Measurements from ENCODE around the gene SECISBP2L.

The SECISBP2L gene

GRCh38 chr15:48984811-48985352 lies 61.4 kb downstream of the SECISBP2L start:
- DNase-seq (no peak), ATAC-seq (ENCODE audit: insufficient read depth, low read depth) (no peak)
- no peak overlapping the region for H3K4me2 ChIP-seq (ENCODE audit: insufficient read depth, low read length)
- TF ChIP-seq CTCF (IDR thresholded peaks at IDR 0.05; ENCODE audit: borderline replicate concordance, extremely low read depth, low read length, poor library complexity, severe bottlenecking) (no peak), EZH2 (IDR thresholded peaks at IDR 0.05; ENCODE audit: borderline replicate concordance, low read depth, low read length, severe bottlenecking) (no peak)
- no peak overlapping the region for H3K27ac ChIP-seq (ENCODE audit: low read length)
- no peak overlapping the region for H3K4me3 ChIP-seq (ENCODE audit: low read depth in 1 of 2, low read length in 2 of 2)
- no peaks in the 10 kb centered on the region for H4K20me1 ChIP-seq (ENCODE audit: insufficient read depth, low read length)
- no peaks in the 10 kb centered on the region for H3K4me1 ChIP-seq (ENCODE audit: insufficient read depth, low read length)
- no peaks in the 10 kb centered on the region for H3K27me3 ChIP-seq (ENCODE audit: insufficient read depth, low read length, poor library complexity)
- no peak overlapping the region for H3K9ac ChIP-seq (ENCODE audit: low read depth, low read length)
- no peak overlapping the region for H2AFZ ChIP-seq (ENCODE audit: low read depth, low read length)
- H3K9me3 ChIP-seq (ENCODE audit: insufficient read depth, low read length, severe bottlenecking), result no peaks in the 10 kb centered on the region
- H3K36me3 ChIP-seq (ENCODE audit: insufficient read depth, low read length), result no peaks in the 10 kb centered on the region
- H3K79me2 ChIP-seq (ENCODE audit: insufficient read depth, low read length), result no peaks in the 10 kb centered on the region

- no peak overlapping the region for H2AFZ ChIP-seq (ENCODE audit: low read depth, low read length)
- no peaks in the 10 kb centered on the region for H3K79me2 ChIP-seq (ENCODE audit: insufficient read depth, low read length)
- DNase-seq (no peak), ATAC-seq (ENCODE audit: insufficient read depth, low read depth) (no peak)
- no peak overlapping the region for H3K27ac ChIP-seq (ENCODE audit: low read length)
- no peaks in the 10 kb centered on the region for H3K9me3 ChIP-seq (ENCODE audit: insufficient read depth, low read length, severe bottlenecking)
- H3K36me3 ChIP-seq (ENCODE audit: insufficient read depth, low read length), result no peaks in the 10 kb centered on the region
- no peak for TF ChIP-seq CTCF (IDR thresholded peaks at IDR 0.05; ENCODE audit: borderline replicate concordance, extremely low read depth, low read length, poor library complexity, severe bottlenecking)
- TF ChIP-seq EZH2 (IDR thresholded peaks at IDR 0.05; ENCODE audit: borderline replicate concordance, low read depth, low read length, severe bottlenecking), result no peak
- H3K4me3 ChIP-seq (ENCODE audit: low read depth in 1 of 2, low read length in 2 of 2), result no peak overlapping the region
- H3K9ac ChIP-seq (ENCODE audit: low read depth, low read length), result no peak overlapping the region
- H3K27me3 ChIP-seq (ENCODE audit: insufficient read depth, low read length, poor library complexity), result no peaks in the 10 kb centered on the region
- no peaks in the 10 kb centered on the region for H4K20me1 ChIP-seq (ENCODE audit: insufficient read depth, low read length)
- H3K4me2 ChIP-seq (ENCODE audit: insufficient read depth, low read length), result no peak overlapping the region
- H3K4me1 ChIP-seq (ENCODE audit: insufficient read depth, low read length), result no peaks in the 10 kb centered on the region
Measured at GRCh38 chr15:48984021-48984710, 62.1 kb downstream of the SECISBP2L start.

GRCh38 chr15:48983300-48983699 lies 62.9 kb downstream of the SECISBP2L start:
- Histone ChIP-seq H3K79me2 (ENCODE audit: insufficient read depth, low read length) (no peaks in the 10 kb centered on the region), H2AFZ (ENCODE audit: low read depth, low read length) (no peak overlapping the region), H3K27me3 (ENCODE audit: insufficient read depth, low read length, poor library complexity) (no peaks in the 10 kb centered on the region), H3K4me3 (ENCODE audit: low read depth in 1 of 2, low read length in 2 of 2) (no peak overlapping the region), H3K9ac (ENCODE audit: low read depth, low read length) (no peak overlapping the region), H3K4me1 (ENCODE audit: insufficient read depth, low read length) (peaks cover 6% of the 10 kb centered on the region), H3K9me3 (ENCODE audit: insufficient read depth, low read length, severe bottlenecking) (no peaks in the 10 kb centered on the region), H3K4me2 (ENCODE audit: insufficient read depth, low read length) (no peak overlapping the region), H3K36me3 (ENCODE audit: insufficient read depth, low read length) (no peaks in the 10 kb centered on the region), H3K27ac (ENCODE audit: low read length) (no peak overlapping the region), H4K20me1 (ENCODE audit: insufficient read depth, low read length) (no peaks in the 10 kb centered on the region)
- ATAC-seq (ENCODE audit: insufficient read depth, low read depth) (no peak), DNase-seq (no peak)
- no peak for TF ChIP-seq EZH2 (IDR thresholded peaks at IDR 0.05; ENCODE audit: borderline replicate concordance, low read depth, low read length, severe bottlenecking)

- H3K4me2 ChIP-seq (ENCODE audit: insufficient read depth, low read length), result no peak overlapping the region
- ATAC-seq (ENCODE audit: insufficient read depth, low read depth) (no peak), DNase-seq (no peak)
- no peaks in the 10 kb centered on the region for H3K79me2 ChIP-seq (ENCODE audit: insufficient read depth, low read length)
- no peak overlapping the region for H3K9ac ChIP-seq (ENCODE audit: low read depth, low read length)
- no peak overlapping the region for H3K4me3 ChIP-seq (ENCODE audit: low read depth in 1 of 2, low read length in 2 of 2)
- no peaks in the 10 kb centered on the region for H3K9me3 ChIP-seq (ENCODE audit: insufficient read depth, low read length, severe bottlenecking)
- no peak overlapping the region for H3K27ac ChIP-seq (ENCODE audit: low read length)
- H2AFZ ChIP-seq (ENCODE audit: low read depth, low read length), result no peak overlapping the region
- no peaks in the 10 kb centered on the region for H3K36me3 ChIP-seq (ENCODE audit: insufficient read depth, low read length)
- no peaks in the 10 kb centered on the region for H3K27me3 ChIP-seq (ENCODE audit: insufficient read depth, low read length, poor library complexity)
- peaks cover 6% of the 10 kb centered on the region for H3K4me1 ChIP-seq (ENCODE audit: insufficient read depth, low read length)
- TF ChIP-seq EZH2 (IDR thresholded peaks at IDR 0.05; ENCODE audit: borderline replicate concordance, low read depth, low read length, severe bottlenecking), result no peak
- H4K20me1 ChIP-seq (ENCODE audit: insufficient read depth, low read length), result no peaks in the 10 kb centered on the region
Measured at GRCh38 chr15:48981941-48982340, 64.3 kb downstream of the SECISBP2L start.
